LNCAP (cell line): ENCODE measurements around the gene CUTC.

Experiments
- CTCF ChIP-seq: fragments of 450-650 bp; IDR thresholded peaks from 2 replicates; pipeline ENCODE4 v1.5.1; 2017; ENCODE audit warnings: mild to moderate bottlenecking

CUTC gene

GRCh38 chr10:99785646-99786045 is 53.6 kb downstream of the CUTC start:
- TF ChIP-seq CTCF: no peak

GRCh38 chr10:99787311-99787710 is 55.3 kb downstream of the CUTC start:
- no peak for TF ChIP-seq CTCF

- TF ChIP-seq CTCF: no peak
Measured at GRCh38 chr10:99787782-99788445, 55.9 kb downstream of the CUTC start.

DNA sequence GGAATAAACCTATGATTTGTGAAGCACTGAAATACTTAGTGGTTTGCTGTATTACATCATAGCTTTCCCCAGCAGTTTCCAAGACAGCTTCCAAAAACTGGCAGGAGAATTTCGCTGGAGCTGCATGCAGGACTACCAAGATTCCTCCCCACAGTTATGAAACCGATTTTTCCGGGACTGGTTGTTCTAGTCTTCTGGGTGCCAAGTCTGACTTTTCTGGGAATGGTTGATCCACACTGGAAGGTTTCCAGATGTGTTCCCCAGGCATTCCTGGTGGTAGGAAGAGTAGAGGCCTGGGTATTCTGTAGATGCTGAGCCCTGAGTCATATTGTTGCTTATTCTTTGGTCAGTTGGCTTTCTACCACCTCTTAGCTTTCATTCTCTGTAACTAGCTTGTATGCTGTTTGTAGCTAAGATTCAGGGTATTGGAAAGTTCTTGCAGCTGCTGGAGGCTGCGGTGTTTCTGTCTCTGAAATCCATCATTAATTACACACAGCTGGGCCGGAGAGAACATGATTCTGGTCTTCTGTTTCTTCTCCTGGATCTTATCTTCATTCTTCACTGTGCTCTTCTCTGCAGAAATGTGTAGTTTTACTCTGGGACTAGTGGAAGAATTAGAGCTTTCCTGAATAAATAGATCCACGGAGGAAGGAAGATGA is 56.7 kb downstream of the CUTC start:
- no peak for TF ChIP-seq CTCF

GRCh38 chr10:99791831-99792230 is 59.8 kb downstream of the CUTC start:
- TF ChIP-seq CTCF: no peak

GRCh38 chr10:99793819-99794218 is 61.8 kb downstream of the CUTC start:
- no peak for TF ChIP-seq CTCF

DNA sequence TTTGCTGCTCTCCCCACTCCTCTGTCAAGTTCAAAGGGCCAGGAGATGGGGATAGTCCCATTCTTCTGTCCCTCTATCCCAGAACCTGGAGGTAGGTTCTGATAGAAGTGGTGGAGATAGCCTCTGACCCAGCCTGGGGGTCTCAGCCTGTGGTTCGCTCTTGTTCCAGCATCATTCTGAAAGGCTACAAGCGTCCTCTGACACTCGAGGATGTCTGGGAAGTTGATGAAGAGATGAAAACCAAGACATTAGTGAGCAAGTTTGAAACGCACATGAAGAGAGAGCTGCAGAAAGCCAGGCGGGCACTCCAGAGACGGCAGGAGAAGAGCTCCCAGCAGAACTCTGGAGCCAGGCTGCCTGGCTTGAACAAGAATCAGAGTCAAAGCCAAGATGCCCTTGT is 64.9 kb downstream of the CUTC start:
- no peak for TF ChIP-seq CTCF
